IMR-90 (cell line): Measurements from ENCODE around the gene SCLY. TPM values are rescaled to one million over a fixed set of nuclear protein-coding genes. Genes with fewer than 3 reads are reported as not detected.

Experiments
- ATAC-seq: fragments of 200-7000 bp; cut with Tn5 transposase; 2 replicates; pipeline ENCODE4 v1.9.1; 2020; ENCODE audit warnings: low read depth, mild to moderate bottlenecking, moderate library complexity
- BruUV-seq: library from RNA; stranded (reverse); fragments of 400-500 nt; replicated peaks from 2 replicates; lab custom pipeline; 2021; lab: Mats Ljungman, UMichigan
- CTCF ChIA-PET: fragments of 300-600 bp; formaldehyde crosslinking; extraction: SDS; loops from one replicate; lab custom pipeline; 2021; ENCODE audit warnings: antibody characterized with exemption; lab: Yijun Ruan, JAX
- POLR2A ChIA-PET: fragments of 300-600 bp; sonication (Branson Sonifier 250); formaldehyde crosslinking; loops from one replicate; lab custom pipeline; 2022; ENCODE audit warnings: antibody characterized with exemption; ENCODE audit not compliant: unreplicated experiment; lab: Charles Lee
- DNase-seq: peaks from one replicate; pipeline ENCODE4 v3.0.0; 2013
- H2AFZ ChIP-seq: replicated peaks from 2 replicates; pipeline ENCODE3; 2013; ENCODE audit warnings: low read length, mild to moderate bottlenecking; ENCODE audit not compliant: poor library complexity
- H2AK5ac ChIP-seq: 2 replicates; pipeline ENCODE4 v1.6.1; 2013; ENCODE audit warnings: low read depth, low read length, inconsistent platforms
- H2AK9ac ChIP-seq: replicated peaks from 2 replicates; pipeline ENCODE3; 2013; ENCODE audit warnings: mild to moderate bottlenecking, low read depth, low read length, moderate library complexity; ENCODE audit not compliant: poor library complexity
- H2BK120ac ChIP-seq: 2 replicates; pipeline ENCODE4 v1.6.1; 2013; ENCODE audit warnings: low read depth, low read length, inconsistent platforms
- H2BK15ac ChIP-seq: 3 replicates; pipeline ENCODE4 v1.6.1; 2013; ENCODE audit warnings: low read depth, low read length, inconsistent platforms
- H2BK20ac ChIP-seq: 2 replicates; pipeline ENCODE4 v1.6.1; 2013; ENCODE audit warnings: low read depth, mild to moderate bottlenecking, inconsistent platforms, low read length, moderate library complexity
- H2BK5ac ChIP-seq: 2 replicates; pipeline ENCODE4 v1.6.1; 2013; ENCODE audit warnings: mild to moderate bottlenecking, low read depth, low read length, inconsistent platforms; ENCODE audit not compliant: poor library complexity, severe bottlenecking
- H3K14ac ChIP-seq: replicated peaks from 2 replicates; pipeline ENCODE4 v1.6.1; 2013; ENCODE audit warnings: low read depth, low read length, inconsistent platforms
- H3K18ac ChIP-seq: 2 replicates; pipeline ENCODE4 v1.6.1; 2013; ENCODE audit warnings: low read depth, low read length, control low read depth
- H3K23ac ChIP-seq: 2 replicates; pipeline ENCODE4 v1.6.1; 2013; ENCODE audit warnings: low read depth, low read length, inconsistent platforms
- H3K27ac ChIP-seq: 2 replicates; pipeline ENCODE4 v1.5.1; 2013; ENCODE audit warnings: mild to moderate bottlenecking, control low read depth, low read length; ENCODE audit not compliant: insufficient read depth
- H3K27me3 ChIP-seq: 2 replicates; pipeline ENCODE4 v1.6.1; 2013; ENCODE audit warnings: low read length; ENCODE audit not compliant: control insufficient read depth, insufficient read depth
- H3K36me3 ChIP-seq: 2 replicates; pipeline ENCODE4 v1.6.1; 2013; ENCODE audit warnings: low read length, mixed read lengths; ENCODE audit not compliant: control insufficient read depth, insufficient read depth
- H3K4ac ChIP-seq: 2 replicates; pipeline ENCODE4 v1.6.1; 2013; ENCODE audit warnings: low read depth, low read length, inconsistent platforms
- H3K4me1 ChIP-seq: 2 replicates; pipeline ENCODE4 v1.6.1; 2013; ENCODE audit warnings: low read length, mixed read lengths; ENCODE audit not compliant: control insufficient read depth, insufficient read depth
- H3K4me2 ChIP-seq: 2 replicates; pipeline ENCODE4 v1.6.1; 2013; ENCODE audit warnings: low read depth, mild to moderate bottlenecking, control low read depth, low read length, moderate library complexity
- H3K4me3 ChIP-seq: 2 replicates; pipeline ENCODE4 v1.5.1; 2013; ENCODE audit warnings: low read depth, mild to moderate bottlenecking, control low read depth, low read length, moderate library complexity; ENCODE audit not compliant: insufficient read depth
- H3K56ac ChIP-seq: 2 replicates; pipeline ENCODE4 v1.6.1; 2013; ENCODE audit warnings: low read length, inconsistent platforms; ENCODE audit not compliant: insufficient read depth; ENCODE audit errors: extremely low read depth
- H3K79me1 ChIP-seq, 2 experiments: 2 replicates each; pipeline ENCODE4 v1.6.1; 2013; ENCODE audit warnings: low read length in 2 of 2, inconsistent platforms in 1 of 2, low read depth in 1 of 2
- H3K9ac ChIP-seq: 2 replicates; pipeline ENCODE4 v1.6.1; 2013; ENCODE audit warnings: low read depth, low read length, control low read depth
- H3K9me1 ChIP-seq: 2 replicates; pipeline ENCODE4 v1.6.1; 2013; ENCODE audit warnings: low read length, inconsistent platforms; ENCODE audit not compliant: insufficient read depth
- H3K9me3 ChIP-seq: 2 replicates; pipeline ENCODE4 v1.6.1; 2013; ENCODE audit warnings: low read length; ENCODE audit not compliant: control insufficient read depth, insufficient read depth
- H4K20me1 ChIP-seq: 2 replicates; pipeline ENCODE4 v1.6.1; 2013; ENCODE audit warnings: low read length, inconsistent platforms; ENCODE audit not compliant: insufficient read depth
- H4K5ac ChIP-seq: 2 replicates; pipeline ENCODE4 v1.6.1; 2013; ENCODE audit warnings: mild to moderate bottlenecking, low read depth, low read length, control low read depth
- H4K8ac ChIP-seq, 2 experiments: 2 replicates each; pipeline ENCODE4 v1.6.1; 2013; ENCODE audit warnings: low read depth in 2 of 2, low read length in 2 of 2, control low read depth in 1 of 2, inconsistent platforms in 1 of 2
- H4K91ac ChIP-seq: 2 replicates; pipeline ENCODE4 v1.6.1; 2013; ENCODE audit warnings: low read depth, low read length, inconsistent platforms; ENCODE audit not compliant: insufficient read depth
- BHLHE40 ChIP-seq: fragments of 150-350 bp; IDR thresholded peaks from 2 replicates; pipeline ENCODE4 v1.6.1; 2016; ENCODE audit warnings: mild to moderate bottlenecking, low read depth, low read length
- CEBPB ChIP-seq: IDR thresholded peaks from 2 replicates; pipeline ENCODE4 v1.6.1; 2012; ENCODE audit warnings: low read depth, low read length, improper control_type of control experiment
- FOS ChIP-seq: fragments of 150-350 bp; IDR thresholded peaks from 2 replicates; pipeline ENCODE4 v1.6.1; 2016; ENCODE audit warnings: low read depth, low read length
- MXI1 ChIP-seq: IDR thresholded peaks from 2 replicates; pipeline ENCODE4 v1.6.1; 2012; ENCODE audit warnings: low read depth, mild to moderate bottlenecking, low read length, moderate library complexity, borderline replicate concordance
- RAD21 ChIP-seq: IDR thresholded peaks from 2 replicates; pipeline ENCODE4 v1.6.1; 2012; ENCODE audit warnings: low read length, improper control_type of control experiment
- RCOR1 ChIP-seq: IDR thresholded peaks from 2 replicates; pipeline ENCODE4 v1.6.1; 2012; ENCODE audit warnings: mild to moderate bottlenecking, low read length, improper control_type of control experiment; ENCODE audit not compliant: insufficient replicate concordance
- RFX5 ChIP-seq: IDR thresholded peaks from 2 replicates; pipeline ENCODE4 v1.8.0; 2012; ENCODE audit warnings: low read depth, mild to moderate bottlenecking, low read length, moderate library complexity
- SMC3 ChIP-seq: fragments of 150-350 bp; IDR thresholded peaks from 2 replicates; pipeline ENCODE4 v1.6.1; 2016; ENCODE audit warnings: low read depth, mild to moderate bottlenecking, antibody characterized with exemption, low read length, moderate library complexity
- USF2 ChIP-seq: fragments of 150-350 bp; IDR thresholded peaks from 2 replicates; pipeline ENCODE4 v1.6.1; 2017; ENCODE audit warnings: mild to moderate bottlenecking, antibody characterized with exemption, low read length, low read depth
- WGBS, 2 experiments: methylation state at CpG; one replicate each; pipeline versions ENCODE4 v1.1.5 to v1.1.7; 2013; ENCODE audit warnings: missing lambda C conversion rate in 2 of 2; ENCODE audit not compliant: insufficient read length in 1 of 2; ENCODE audit errors: extremely low coverage in 2 of 2; 5-methylcytosine and 5-hydroxymethylcytosine counted together
- dilution Hi-C: fragments of 300-500 bp; cut with HindIII; formaldehyde crosslinking; loops from one replicate; pipeline ENCODE4 v1.14.3; 2018; ENCODE audit warnings: low sequenced_read_pairs; ENCODE audit not compliant: unreplicated experiment
- in situ Hi-C: fragments of 300-500 bp; cut with MboI; formaldehyde crosslinking; loops from 3 replicates; pipeline ENCODE4 v1.14.3; 2019; ENCODE audit warnings: low sequenced_read_pairs, inconsistent platforms, mixed read lengths
- intact Hi-C: fragments of 100-400 bp; cut with micrococcal nuclease; formaldehyde crosslinking; loops from 2 replicates; pipeline ENCODE4 v1.10.0; 2022
- polyA plus RNA-seq, 3 experiments: library from polyadenylated mRNA; depleted of rRNA; stranded (reverse); fragments of >200 nt; gene quantifications; 2 replicates each; pipeline ENCODE4 v1.2.3, GENCODE V29; 2012; ENCODE audit warnings: low replicate concordance in 1 of 3
- total RNA-seq: library from RNA; depleted of rRNA; stranded (reverse); fragments of >200 nt; gene quantifications from 2 replicates; pipeline ENCODE4 v1.2.3, GENCODE V29; 2012

The SCLY gene
- total and polyA plus RNA-seq, 2 of the 4 experiments (the other 2 are of a cell fraction): 8.6 to 10.5 TPM

- H3K4me3 ChIP-seq: no peak overlapping the region
- no peaks in the 10 kb centered on the region for H3K9me3 ChIP-seq
- no peak overlapping the region for H3K9ac ChIP-seq
- no peak overlapping the region for H3K4ac ChIP-seq
- H2AK9ac ChIP-seq: no peak overlapping the region
- in situ Hi-C loops (no loop called here), intact Hi-C loops (no loop called here), dilution Hi-C loops (no loop called here)
- H4K8ac ChIP-seq: no peak overlapping the region
- ChIA-PET CTCF (no interaction called here), POLR2A (interaction anchor here (0.6 kb wide), 1 partner anchor 195 kb away, joined by 4 read pairs; no protein-coding TSS in a partner anchor)
- H3K9me1 ChIP-seq: no peaks in the 10 kb centered on the region
- H4K5ac ChIP-seq: no peak overlapping the region
- H3K36me3 ChIP-seq: no peaks in the 10 kb centered on the region
- H3K4me2 ChIP-seq: no peak overlapping the region
- no peak for ATAC-seq
- H2BK5ac ChIP-seq: no peak overlapping the region
- no peaks in the 10 kb centered on the region for H4K20me1 ChIP-seq
- H2AK5ac ChIP-seq: no peak overlapping the region
- no peak overlapping the region for H3K18ac ChIP-seq
- no peaks in the 10 kb centered on the region for H3K27me3 ChIP-seq
- no peak overlapping the region for H3K23ac ChIP-seq
- no peak overlapping the region for H3K27ac ChIP-seq
- H2AFZ ChIP-seq: no peak overlapping the region
- H3K56ac ChIP-seq: no peak overlapping the region
- no peak overlapping the region for H4K91ac ChIP-seq
- no peak for DNase-seq
- no peak overlapping the region for H2BK120ac ChIP-seq
- H3K79me1 ChIP-seq: peaks cover 8 to 14% of the 10 kb centered on the region in 2 experiments
- no peak overlapping the region for H3K14ac ChIP-seq
- no TSS peak for BruUV-seq
- no peak overlapping the region for H2BK20ac ChIP-seq
- no peak overlapping the region for H2BK15ac ChIP-seq
- WGBS, 2 experiments: no CpG with 5 or more reads among the region's 3 CpGs
- no peaks in the 10 kb centered on the region; the same call in 1 of the 2 replicates for H3K4me1 ChIP-seq
- TF ChIP-seq RCOR1 (no peak), CEBPB (no peak), RAD21 (no peak), USF2 (no peak), BHLHE40 (no peak), RFX5 (no peak), MXI1 (no peak), SMC3 (no peak), FOS (no peak)
These were observed 5.0 kb upstream of the SCLY start for GRCh38 chr2:238055841-238056240.
